K562 (cell line): ENCODE data around the gene SEPHS2. TPM values are rescaled to one million over a fixed set of nuclear protein-coding genes. Genes with fewer than 3 reads are reported as not detected.

ENCODE experiments used
- CBX1 ChIP-seq: sonication (generic); IDR thresholded peaks from 2 replicates; pipeline ENCODE4 v1.6.1; 2016; ENCODE audit warnings: antibody characterized with exemption, low read depth, mild to moderate bottlenecking
- CTBP1 ChIP-seq: fragments of 450-650 bp; IDR thresholded peaks from 2 replicates; pipeline ENCODE4 v1.6.1; 2016; ENCODE audit warnings: borderline replicate concordance
- GTF2E2 ChIP-seq: fragments of 200-800 bp; sonication (Bioruptor generic); IDR thresholded peaks from 2 replicates; pipeline ENCODE4 v1.6.1; 2016; ENCODE audit warnings: missing genetic modification characterization, missing compliant biosample characterization
- HEY1 ChIP-seq: fragments of 250-450 bp; sonication (Bioruptor Pico); IDR thresholded peaks from 2 replicates; pipeline ENCODE4 v1.5.0; 2020; ENCODE audit warnings: mild to moderate bottlenecking, moderate library complexity, borderline replicate concordance
- KAT7 ChIP-seq: sonication (generic); formaldehyde crosslinking; IDR thresholded peaks from 2 replicates; pipeline ENCODE4 v1.8.0; 2022; ENCODE audit warnings: missing genetic modification reagents, mild to moderate bottlenecking, borderline replicate concordance
- LCOR ChIP-seq: sonication (generic); formaldehyde crosslinking; IDR thresholded peaks from 2 replicates; pipeline ENCODE4 v1.8.0; 2022; ENCODE audit warnings: mild to moderate bottlenecking, missing genetic modification reagents
- MBD2 ChIP-seq: sonication (generic); IDR thresholded peaks from 2 replicates; pipeline ENCODE4 v1.6.1; 2016; ENCODE audit warnings: low read depth, borderline replicate concordance
- NFIC ChIP-seq: fragments of 450-650 bp; IDR thresholded peaks from 2 replicates; pipeline ENCODE4 v1.6.1; 2017; ENCODE audit warnings: mild to moderate bottlenecking, inconsistent platforms
- PKNOX1 ChIP-seq: fragments of 450-650 bp; IDR thresholded peaks from 2 replicates; pipeline ENCODE4 v1.6.1; 2016
- POLR2B ChIP-seq: fragments of 450-650 bp; IDR thresholded peaks from 2 replicates; pipeline ENCODE4 v1.6.1; 2018; ENCODE audit warnings: low read depth; ENCODE audit not compliant: partially characterized antibody
- RAD21 ChIP-seq, 2 experiments: fragments of 250-450 bp in 1 of 2; fragments of 450-650 bp in 1 of 2; sonication (Bioruptor Pico) in 1 of 2; formaldehyde crosslinking in 1 of 2; IDR thresholded peaks in 1 of 2; conservative IDR thresholded peaks in 1 of 2; 2 replicates each; pipeline versions ENCODE4 v1.4.0 to v1.8.0; 2020 to 2022; ENCODE audit warnings: mild to moderate bottlenecking in 2 of 2, moderate library complexity in 1 of 2
- RBBP5 ChIP-seq: fragments of 200-600 bp; sonication (generic); IDR thresholded peaks from 2 replicates; pipeline ENCODE4 v1.6.1; 2012; ENCODE audit warnings: borderline replicate concordance, mild to moderate bottlenecking, low read length, control low read depth, inconsistent platforms; ENCODE audit not compliant: insufficient read depth, poor library complexity, severe bottlenecking
- SMARCA4 ChIP-seq: fragments of 450-650 bp; IDR thresholded peaks from 2 replicates; pipeline ENCODE4 v1.6.1; 2016
- TRIM25 ChIP-seq: fragments of 450-650 bp; IDR thresholded peaks from 2 replicates; pipeline ENCODE4 v1.7.0; 2016; ENCODE audit warnings: borderline replicate concordance
- ZBTB40 ChIP-seq, 2 experiments: fragments of 450-650 bp in 1 of 2; sonication (generic) in 1 of 2; formaldehyde crosslinking in 1 of 2; IDR thresholded peaks; 2 replicates each; pipeline versions ENCODE4 v1.7.1 to v1.9.0; 2016 to 2022; ENCODE audit warnings: inconsistent platforms in 1 of 2, mild to moderate bottlenecking in 1 of 2, missing genetic modification reagents in 1 of 2
- ZNF436 ChIP-seq: fragments of 250-450, 450-650 bp; sonication (Bioruptor Pico); formaldehyde crosslinking; IDR thresholded peaks from 2 replicates; pipeline ENCODE4 v1.7.0; 2020; ENCODE audit warnings: mild to moderate bottlenecking
- polyA plus RNA-seq, 8 experiments: library from polyadenylated mRNA; depleted of rRNA in 4 of 8; stranded (reverse) in 5 of 8; unstranded in 3 of 8; fragments of >200 nt; fragmentation: Nextera tagmentation in 2 of 8; fragmentation: Illumina TruSeq in 1 of 8; extraction: Ambion mirVana in 2 of 8; extraction: Trizol in 1 of 8; gene quantifications; 2 replicates each; pipeline versions ENCODE4 v1.2.1 to v1.2.3, GENCODE V29; 2011 to 2014; ENCODE audit warnings: inconsistent platforms in 1 of 8, missing spikeins in 1 of 8
- total RNA-seq, 7 experiments: library from RNA; depleted of rRNA in 6 of 7; stranded (reverse); fragments of >200 nt in 6 of 7; fragmentation: Illumina TruSeq in 2 of 7; extraction: Trizol in 2 of 7; gene quantifications; 2 replicates each; pipeline versions ENCODE4 v1.2.1 to v1.2.3, GENCODE V29; 2011 to 2021; ENCODE audit warnings: low replicate concordance in 1 of 7

Gene SEPHS2
- total and polyA plus RNA-seq, 9 of the 15 experiments (the other 6 are each of a cell fraction or from before 2014, with no cell fraction given) = 20.9 to 90.6 (median 43.4) TPM

- TF ChIP-seq NFIC = peak; percentile 99
- 0 out of 2 replicates have a peak, but pooled peaks have one; percentile 17 for TF ChIP-seq MBD2
- peak; percentile 56; the same call in 1 of the 2 replicates for TF ChIP-seq ZBTB40 (IDR thresholded peaks at IDR 0.05)
- TF ChIP-seq ZBTB40 (CRISPR knock-in tag; IDR thresholded peaks at IDR 0.05) = no peak
- no peak for TF ChIP-seq TRIM25
- no peak for TF ChIP-seq ZNF436 (CRISPR knock-in tag)
- TF ChIP-seq KAT7 = peak; percentile 49; the same call in 1 of the 2 replicates
- TF ChIP-seq PKNOX1 = peak; percentile 87
- peak; percentile 50; the same call in 1 of the 2 replicates for TF ChIP-seq LCOR (CRISPR knock-in tag)
- peak; percentile 37 for TF ChIP-seq RBBP5
- peak; percentile 54 to 75 for TF ChIP-seq RAD21 (CRISPR knock-in tag; conservative IDR thresholded peaks at IDR 0.05 in 1 of 2, IDR thresholded peaks at IDR 0.05 in 1 of 2)
- TF ChIP-seq CTBP1 = peak; percentile 82
- no peak for TF ChIP-seq HEY1 (CRISPR knock-in tag)
- peak; percentile 45 for TF ChIP-seq POLR2B
- TF ChIP-seq SMARCA4 = peak; percentile 88
- TF ChIP-seq CBX1 = no peak; the same call in 1 of the 2 replicates
- TF ChIP-seq GTF2E2 (tag) = 0 out of 2 replicates have a peak, but pooled peaks have one; percentile 20
Measured at GRCh38 chr16:30491744-30492308, 46.2 kb upstream of the SEPHS2 start (continued).
